HepG2 (cell line): ENCODE data around the gene PSMC2. TPM values are rescaled to one million over a fixed set of nuclear protein-coding genes. Genes with fewer than 3 reads are reported as not detected.

ENCODE experiments used
- ASH2L ChIP-seq: fragments of 300-600, 200-600 bp; sonication (generic); IDR thresholded peaks from 2 replicates; pipeline ENCODE4 v1.7.0; 2017; ENCODE audit warnings: low read depth, mild to moderate bottlenecking, moderate library complexity, mixed read lengths, low read length; ENCODE audit not compliant: insufficient read length
- ATRX ChIP-seq: sonication (generic); formaldehyde crosslinking; IDR thresholded peaks from 2 replicates; pipeline ENCODE4 v1.4.0; 2020; ENCODE audit warnings: missing genetic modification reagents, borderline replicate concordance
- BHLHE40 ChIP-seq: IDR thresholded peaks from 2 replicates; pipeline ENCODE4 v1.6.1; 2011; ENCODE audit warnings: low read length, improper control_type of control experiment
- FOXO1 ChIP-seq: sonication (generic); formaldehyde crosslinking; IDR thresholded peaks from 2 replicates; pipeline ENCODE4 v1.4.0; 2020; ENCODE audit warnings: missing genetic modification reagents
- KDM5B ChIP-seq: sonication (generic); formaldehyde crosslinking; IDR thresholded peaks from 2 replicates; pipeline ENCODE4 v1.4.0; 2020; ENCODE audit warnings: missing genetic modification reagents, mild to moderate bottlenecking, borderline replicate concordance
- NFE2L2 ChIP-seq: fragments of 150-350 bp; IDR thresholded peaks from 2 replicates; pipeline ENCODE4 v1.6.1; 2014; ENCODE audit warnings: low read length
- NR2F6 ChIP-seq, 2 experiments: IDR thresholded peaks; 2 replicates each; pipeline ENCODE4 v1.6.1; 2016; ENCODE audit warnings: antibody characterized with exemption in 1 of 2, mild to moderate bottlenecking in 1 of 2
- SOX6 ChIP-seq, 2 experiments: fragments of 450-650 bp in 1 of 2; sonication (generic) in 1 of 2; formaldehyde crosslinking in 1 of 2; IDR thresholded peaks; 2 replicates each; pipeline versions ENCODE4 v1.4.0 to v1.6.1; 2017 to 2020; ENCODE audit warnings: antibody characterized with exemption in 1 of 2, mild to moderate bottlenecking in 1 of 2, missing genetic modification reagents in 1 of 2
- TSC22D2 ChIP-seq: sonication (generic); formaldehyde crosslinking; IDR thresholded peaks from 2 replicates; pipeline ENCODE4 v1.5.1; 2020; ENCODE audit warnings: missing genetic modification reagents, mild to moderate bottlenecking, borderline replicate concordance
- ZEB1 ChIP-seq: IDR thresholded peaks from 2 replicates; pipeline ENCODE4 v1.6.1; 2012; ENCODE audit warnings: mild to moderate bottlenecking, low read depth, inconsistent platforms; ENCODE audit not compliant: insufficient replicate concordance
- ZFAT ChIP-seq: sonication (generic); formaldehyde crosslinking; conservative IDR thresholded peaks from 2 replicates; pipeline ENCODE4 v1.8.1; 2023; ENCODE audit warnings: missing genetic modification reagents, inconsistent platforms
- ZNF160 ChIP-seq: sonication (generic); formaldehyde crosslinking; IDR thresholded peaks from 2 replicates; pipeline ENCODE4 v1.8.0; 2022; ENCODE audit warnings: mild to moderate bottlenecking, inconsistent platforms, missing genetic modification reagents
- ZNF75D ChIP-seq: sonication (generic); formaldehyde crosslinking; IDR thresholded peaks from 2 replicates; pipeline ENCODE4 v1.8.1; 2023; ENCODE audit warnings: missing genetic modification reagents, mild to moderate bottlenecking, borderline replicate concordance
- polyA plus RNA-seq, 8 experiments: library from polyadenylated mRNA; depleted of rRNA in 3 of 8; stranded (reverse) in 7 of 8; unstranded in 1 of 8; fragments of >200 nt; fragmentation: Illumina TruSeq in 4 of 8; extraction: Trizol in 4 of 8; gene quantifications; 2 replicates each; pipeline versions ENCODE4 v1.2.1 to v1.2.3, GENCODE V29; 2011 to 2016; ENCODE audit warnings: low read depth in 4 of 8, missing spikeins in 1 of 8, mixed read lengths in 1 of 8; ENCODE audit not compliant: insufficient read depth in 1 of 8
- total RNA-seq, 5 experiments: library from RNA; depleted of rRNA; stranded (reverse); fragments of >200 nt; fragmentation: Illumina TruSeq; extraction: Trizol; gene quantifications; 2 replicates each; pipeline ENCODE4 v1.2.3, GENCODE V29; 2016; ENCODE audit warnings: low read depth in 1 of 5
- TF ChIP-seq, protein P1 (sequence below): sonication (generic); formaldehyde crosslinking; IDR thresholded peaks from 2 replicates; pipeline ENCODE4 v1.5.1; 2020; ENCODE audit warnings: mild to moderate bottlenecking, missing genetic modification reagents, moderate library complexity
- TF ChIP-seq, protein P2 (sequence below), 2 experiments: sonication (generic) in 1 of 2; formaldehyde crosslinking in 1 of 2; IDR thresholded peaks; 2 replicates each; pipeline versions ENCODE4 v1.6.1 to v1.9.0; 2014 to 2022; ENCODE audit warnings: antibody characterized with exemption in 1 of 2, borderline replicate concordance in 1 of 2, inconsistent platforms in 1 of 2, low read depth in 1 of 2, missing genetic modification reagents in 1 of 2
- TF ChIP-seq, protein P3 (sequence below): sonication (generic); formaldehyde crosslinking; conservative IDR thresholded peaks from 2 replicates; pipeline ENCODE4 v1.8.0; 2022; ENCODE audit warnings: mild to moderate bottlenecking, moderate library complexity, missing genetic modification reagents

Gene PSMC2
- total and polyA plus RNA-seq, 2 of the 13 experiments (the other 11 are each of a cell fraction or from before 2014, with no cell fraction given): 89.9 to 181 TPM

DNA sequence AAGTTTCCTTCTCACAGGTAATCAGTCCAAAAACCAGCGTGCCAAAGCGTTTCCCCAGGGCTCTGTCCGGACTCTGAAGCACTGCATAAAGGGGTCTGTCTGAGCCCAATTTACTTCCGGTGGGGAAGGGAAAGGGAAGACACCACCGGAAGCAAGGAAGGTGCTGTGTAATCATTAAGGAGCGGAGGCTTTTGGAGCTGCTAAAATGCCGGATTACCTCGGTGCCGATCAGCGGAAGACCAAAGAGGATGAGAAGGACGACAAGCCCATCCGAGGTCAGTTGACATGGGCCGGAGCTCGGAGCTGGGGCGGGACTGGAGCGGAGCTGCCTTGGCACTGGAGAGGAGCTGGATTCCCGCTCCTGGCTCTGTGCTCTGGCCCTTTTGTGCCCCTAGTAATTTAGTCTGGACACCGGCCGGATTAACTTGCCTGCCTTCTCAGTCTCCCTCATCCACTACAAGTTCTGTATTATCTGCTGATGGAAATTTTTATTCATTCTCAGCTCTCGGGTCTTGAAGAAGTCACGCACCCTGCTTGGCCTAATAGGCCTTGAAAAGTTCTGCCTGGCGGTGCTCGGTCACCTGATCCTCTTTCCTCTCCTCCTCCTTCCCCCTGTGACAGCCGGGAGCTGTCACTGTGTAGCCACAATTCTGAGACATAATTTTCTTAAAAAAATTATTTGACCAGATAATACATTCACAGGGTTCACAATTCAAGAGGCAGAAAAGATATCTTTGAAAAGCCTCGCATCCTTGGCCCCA lies at the start of gene PSMC2 (continued):
- TF ChIP-seq SOX6 (IDR thresholded peaks at IDR 0.05) (no peak), SOX6 (CRISPR knock-in tag; IDR thresholded peaks at IDR 0.05) (no peak), ATRX (no peak), KDM5B (CRISPR knock-in tag) (no peak; the same call in 1 of the 2 replicates), ASH2L (peak; percentile 89), NR2F6 (IDR thresholded peaks at IDR 0.05) (peak; percentile 24; the same call in 1 of the 2 replicates), NR2F6 (CRISPR knock-in tag; IDR thresholded peaks at IDR 0.05) (no peak), ZNF160 (CRISPR knock-in tag) (no peak), ZFAT (no peak), BHLHE40 (no peak), ZEB1 (no peak), TSC22D2 (CRISPR knock-in tag) (no peak), FOXO1 (CRISPR knock-in tag) (peak; percentile 31; the same call in 1 of the 2 replicates), ZNF75D (CRISPR knock-in tag) (no peak), NFE2L2 (peak; percentile 18; the same call in 1 of the 2 replicates)
- TF ChIP-seq, protein P1, sequence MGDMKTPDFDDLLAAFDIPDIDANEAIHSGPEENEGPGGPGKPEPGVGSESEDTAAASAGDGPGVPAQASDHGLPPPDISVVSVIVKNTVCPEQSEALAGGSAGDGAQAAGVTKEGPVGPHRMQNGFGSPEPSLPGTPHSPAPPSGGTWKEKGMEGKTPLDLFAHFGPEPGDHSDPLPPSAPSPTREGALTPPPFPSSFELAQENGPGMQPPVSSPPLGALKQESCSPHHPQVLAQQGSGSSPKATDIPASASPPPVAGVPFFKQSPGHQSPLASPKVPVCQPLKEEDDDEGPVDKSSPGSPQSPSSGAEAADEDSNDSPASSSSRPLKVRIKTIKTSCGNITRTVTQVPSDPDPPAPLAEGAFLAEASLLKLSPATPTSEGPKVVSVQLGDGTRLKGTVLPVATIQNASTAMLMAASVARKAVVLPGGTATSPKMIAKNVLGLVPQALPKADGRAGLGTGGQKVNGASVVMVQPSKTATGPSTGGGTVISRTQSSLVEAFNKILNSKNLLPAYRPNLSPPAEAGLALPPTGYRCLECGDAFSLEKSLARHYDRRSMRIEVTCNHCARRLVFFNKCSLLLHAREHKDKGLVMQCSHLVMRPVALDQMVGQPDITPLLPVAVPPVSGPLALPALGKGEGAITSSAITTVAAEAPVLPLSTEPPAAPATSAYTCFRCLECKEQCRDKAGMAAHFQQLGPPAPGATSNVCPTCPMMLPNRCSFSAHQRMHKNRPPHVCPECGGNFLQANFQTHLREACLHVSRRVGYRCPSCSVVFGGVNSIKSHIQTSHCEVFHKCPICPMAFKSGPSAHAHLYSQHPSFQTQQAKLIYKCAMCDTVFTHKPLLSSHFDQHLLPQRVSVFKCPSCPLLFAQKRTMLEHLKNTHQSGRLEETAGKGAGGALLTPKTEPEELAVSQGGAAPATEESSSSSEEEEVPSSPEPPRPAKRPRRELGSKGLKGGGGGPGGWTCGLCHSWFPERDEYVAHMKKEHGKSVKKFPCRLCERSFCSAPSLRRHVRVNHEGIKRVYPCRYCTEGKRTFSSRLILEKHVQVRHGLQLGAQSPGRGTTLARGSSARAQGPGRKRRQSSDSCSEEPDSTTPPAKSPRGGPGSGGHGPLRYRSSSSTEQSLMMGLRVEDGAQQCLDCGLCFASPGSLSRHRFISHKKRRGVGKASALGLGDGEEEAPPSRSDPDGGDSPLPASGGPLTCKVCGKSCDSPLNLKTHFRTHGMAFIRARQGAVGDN (CRISPR knock-in tag): peak; percentile 83
- TF ChIP-seq, protein P2, sequence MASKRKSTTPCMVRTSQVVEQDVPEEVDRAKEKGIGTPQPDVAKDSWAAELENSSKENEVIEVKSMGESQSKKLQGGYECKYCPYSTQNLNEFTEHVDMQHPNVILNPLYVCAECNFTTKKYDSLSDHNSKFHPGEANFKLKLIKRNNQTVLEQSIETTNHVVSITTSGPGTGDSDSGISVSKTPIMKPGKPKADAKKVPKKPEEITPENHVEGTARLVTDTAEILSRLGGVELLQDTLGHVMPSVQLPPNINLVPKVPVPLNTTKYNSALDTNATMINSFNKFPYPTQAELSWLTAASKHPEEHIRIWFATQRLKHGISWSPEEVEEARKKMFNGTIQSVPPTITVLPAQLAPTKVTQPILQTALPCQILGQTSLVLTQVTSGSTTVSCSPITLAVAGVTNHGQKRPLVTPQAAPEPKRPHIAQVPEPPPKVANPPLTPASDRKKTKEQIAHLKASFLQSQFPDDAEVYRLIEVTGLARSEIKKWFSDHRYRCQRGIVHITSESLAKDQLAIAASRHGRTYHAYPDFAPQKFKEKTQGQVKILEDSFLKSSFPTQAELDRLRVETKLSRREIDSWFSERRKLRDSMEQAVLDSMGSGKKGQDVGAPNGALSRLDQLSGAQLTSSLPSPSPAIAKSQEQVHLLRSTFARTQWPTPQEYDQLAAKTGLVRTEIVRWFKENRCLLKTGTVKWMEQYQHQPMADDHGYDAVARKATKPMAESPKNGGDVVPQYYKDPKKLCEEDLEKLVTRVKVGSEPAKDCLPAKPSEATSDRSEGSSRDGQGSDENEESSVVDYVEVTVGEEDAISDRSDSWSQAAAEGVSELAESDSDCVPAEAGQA (IDR thresholded peaks at IDR 0.05; ENCODE audit: low read depth): 0 out of 2 replicates have a peak, but pooled peaks have one; percentile 62
- TF ChIP-seq, protein P2 (CRISPR knock-in tag; IDR thresholded peaks at IDR 0.05; ENCODE audit: borderline replicate concordance): no peak
- TF ChIP-seq, protein P3, sequence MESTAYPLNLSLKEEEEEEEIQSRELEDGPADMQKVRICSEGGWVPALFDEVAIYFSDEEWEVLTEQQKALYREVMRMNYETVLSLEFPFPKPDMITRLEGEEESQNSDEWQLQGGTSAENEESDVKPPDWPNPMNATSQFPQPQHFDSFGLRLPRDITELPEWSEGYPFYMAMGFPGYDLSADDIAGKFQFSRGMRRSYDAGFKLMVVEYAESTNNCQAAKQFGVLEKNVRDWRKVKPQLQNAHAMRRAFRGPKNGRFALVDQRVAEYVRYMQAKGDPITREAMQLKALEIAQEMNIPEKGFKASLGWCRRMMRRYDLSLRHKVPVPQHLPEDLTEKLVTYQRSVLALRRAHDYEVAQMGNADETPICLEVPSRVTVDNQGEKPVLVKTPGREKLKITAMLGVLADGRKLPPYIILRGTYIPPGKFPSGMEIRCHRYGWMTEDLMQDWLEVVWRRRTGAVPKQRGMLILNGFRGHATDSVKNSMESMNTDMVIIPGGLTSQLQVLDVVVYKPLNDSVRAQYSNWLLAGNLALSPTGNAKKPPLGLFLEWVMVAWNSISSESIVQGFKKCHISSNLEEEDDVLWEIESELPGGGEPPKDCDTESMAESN (CRISPR knock-in tag): no peak
